Measurements from ENCODE around the gene ZNF202. TPM values are rescaled to one million over a fixed set of nuclear protein-coding genes. Genes with fewer than 3 reads are reported as not detected.
A peak's percentile ranks its signal among the peaks of the same experiment; 100 is the strongest.

Gene ZNF202
- total and polyA plus RNA-seq, 8 donors = 3.9 to 11.9 (median 6.8) TPM

GRCh38 chr11:123683428-123684170, 57.9 kb downstream of the ZNF202 start:
- no peak for DNase-seq
- Histone ChIP-seq H3K4me3 (no peak overlapping the region), H3K4me1 (no peaks in the 10 kb centered on the region), H3K27ac (no peak overlapping the region), H3K36me3 (no peaks in the 10 kb centered on the region), H3K27me3 (no peaks in the 10 kb centered on the region), H3K9me3 (no peaks in the 10 kb centered on the region)
- intact Hi-C loops (cut with DNase I) = no loop called here
- TF ChIP-seq CTCF (IDR thresholded peaks at IDR 0.05) = no peak
- ATAC-seq = peak in 2 of 4 donors; percentile 26 to 27
- WGBS, 2 donors = 30 to 39% methylated on average over 8 of the region's 8 CpGs
- FAIRE-seq = no peak

GRCh38 chr11:123682696-123683410, 58.6 kb downstream of the ZNF202 start:
- Histone ChIP-seq H3K4me3 (no peak overlapping the region), H3K27me3 (no peaks in the 10 kb centered on the region), H3K9me3 (no peaks in the 10 kb centered on the region), H3K27ac (no peak overlapping the region), H3K4me1 (no peaks in the 10 kb centered on the region), H3K36me3 (no peaks in the 10 kb centered on the region)
- DNase-seq (no peak), FAIRE-seq (no peak), ATAC-seq (peak in 2 of 4 donors; percentile 60 to 71)
- WGBS, 2 donors = 27 to 37% methylated on average over 5 of the region's 5 CpGs
- intact Hi-C loops (cut with DNase I) = no loop called here
- no peak for TF ChIP-seq CTCF (IDR thresholded peaks at IDR 0.05)

GRCh38 chr11:123681030-123681429, 60.4 kb downstream of the ZNF202 start:
- intact Hi-C loops (cut with DNase I) = no loop called here
- DNase-seq = no peak
- WGBS, 2 donors = 36 to 40% methylated on average over 2 of the region's 2 CpGs

GRCh38 chr11:123678246-123678645, 63.2 kb downstream of the ZNF202 start:
- no peaks in the 10 kb centered on the region for H3K27me3 ChIP-seq
- no peaks in the 10 kb centered on the region for H3K9me3 ChIP-seq
- ATAC-seq = no peak
- no peak for DNase-seq
- H3K4me3 ChIP-seq = no peak overlapping the region
- 91 to 92% methylated on average over 2 of the region's 2 CpGs for WGBS, 2 donors
- H3K4me1 ChIP-seq = no peaks in the 10 kb centered on the region
- no peak overlapping the region for H3K27ac ChIP-seq
- FAIRE-seq = no peak
- TF ChIP-seq CTCF (IDR thresholded peaks at IDR 0.05) = no peak
- H3K36me3 ChIP-seq = no peaks in the 10 kb centered on the region
- intact Hi-C loops (cut with DNase I) = no loop called here

More at GRCh38 chr11:123681030-123681429, 60.4 kb downstream of the ZNF202 start:
- ATAC-seq (no peak), FAIRE-seq (no peak)
- Histone ChIP-seq H3K9me3 (no peaks in the 10 kb centered on the region), H3K27ac (no peak overlapping the region), H3K4me1 (no peaks in the 10 kb centered on the region), H3K27me3 (no peaks in the 10 kb centered on the region), H3K4me3 (no peak overlapping the region), H3K36me3 (no peaks in the 10 kb centered on the region)
- no peak for TF ChIP-seq CTCF (IDR thresholded peaks at IDR 0.05)

- 44 to 50% methylated on average over 2 of the region's 2 CpGs for WGBS, 2 donors
Observed at GRCh38 chr11:123677510-123677909, 64.0 kb downstream of the ZNF202 start.

More at GRCh38 chr11:123677510-123677909, 64.0 kb downstream of the ZNF202 start:
- no peak overlapping the region for H3K4me3 ChIP-seq
- DNase-seq (no peak), ATAC-seq (no peak), FAIRE-seq (no peak)
- no peaks in the 10 kb centered on the region for H3K36me3 ChIP-seq
- no peak for TF ChIP-seq CTCF (IDR thresholded peaks at IDR 0.05)
- no peaks in the 10 kb centered on the region for H3K9me3 ChIP-seq
- H3K4me1 ChIP-seq = no peaks in the 10 kb centered on the region
- no peak overlapping the region for H3K27ac ChIP-seq
- intact Hi-C loops (cut with DNase I) = no loop called here
- H3K27me3 ChIP-seq = no peaks in the 10 kb centered on the region

All from pancreas (tissue), 10 donors.